NCI-H2107 (cell line): Measurements from ENCODE around the gene IGFBP1.
"Not testable (repeated sequence)": the region's sequence is repeated elsewhere in the genome, so short reads cannot be mapped to it uniquely, and the experiment has no call there.

ENCODE experiments used
- DNase-seq: peaks from one replicate; lab custom pipeline; 2025; lab: John Stamatoyannopoulos, UW

IGFBP1 gene

DNA sequence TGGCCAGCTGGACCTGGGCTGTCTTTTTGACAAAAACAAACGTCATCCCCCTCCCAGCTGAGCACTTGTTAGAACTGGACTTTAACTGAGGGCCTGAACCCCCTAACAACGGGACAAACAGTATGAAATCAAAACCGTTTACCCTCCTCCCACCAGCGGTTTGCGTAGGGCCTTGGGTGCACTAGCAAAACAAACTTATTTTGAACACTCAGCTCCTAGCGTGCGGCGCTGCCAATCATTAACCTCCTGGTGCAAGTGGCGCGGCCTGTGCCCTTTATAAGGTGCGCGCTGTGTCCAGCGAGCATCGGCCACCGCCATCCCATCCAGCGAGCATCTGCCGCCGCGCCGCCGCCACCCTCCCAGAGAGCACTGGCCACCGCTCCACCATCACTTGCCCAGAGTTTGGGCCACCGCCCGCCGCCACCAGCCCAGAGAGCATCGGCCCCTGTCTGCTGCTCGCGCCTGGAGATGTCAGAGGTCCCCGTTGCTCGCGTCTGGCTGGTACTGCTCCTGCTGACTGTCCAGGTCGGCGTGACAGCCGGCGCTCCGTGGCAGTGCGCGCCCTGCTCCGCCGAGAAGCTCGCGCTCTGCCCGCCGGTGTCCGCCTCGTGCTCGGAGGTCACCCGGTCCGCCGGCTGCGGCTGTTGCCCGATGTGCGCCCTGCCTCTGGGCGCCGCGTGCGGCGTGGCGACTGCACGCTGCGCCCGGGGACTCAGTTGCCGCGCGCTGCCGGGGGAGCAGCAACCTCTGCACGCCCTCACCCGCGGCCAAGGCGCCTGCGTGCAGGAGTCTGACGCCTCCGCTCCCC, at the start of gene IGFBP1:
Gene IGFBP1, plus strand, starts transcription at position 304 of the 808 bp plus-strand sequence. Its CDS starts 165 bp downstream, at position 469.
- DNase-seq, result no peak

DNA sequence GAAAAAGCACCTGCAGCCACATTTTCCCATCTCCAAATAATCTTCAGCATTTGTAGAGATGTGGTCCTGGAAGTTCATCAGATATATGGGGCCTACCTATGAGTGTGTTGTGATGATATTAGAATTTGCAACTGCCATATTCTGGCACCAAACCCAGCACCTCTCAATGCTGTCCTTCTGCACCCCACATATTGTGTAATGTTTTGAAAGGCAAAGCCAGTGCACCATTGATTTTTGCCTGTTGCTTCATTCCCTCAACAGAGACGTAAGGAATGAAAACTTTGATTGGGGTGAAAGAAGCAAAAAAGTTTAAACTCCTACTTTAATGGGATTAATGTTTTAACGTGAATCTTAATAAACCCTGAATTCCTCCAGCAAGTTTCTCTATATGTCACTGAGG, 49.4 kb upstream of the IGFBP1 start:
- not testable (repeated sequence) for DNase-seq

DNA sequence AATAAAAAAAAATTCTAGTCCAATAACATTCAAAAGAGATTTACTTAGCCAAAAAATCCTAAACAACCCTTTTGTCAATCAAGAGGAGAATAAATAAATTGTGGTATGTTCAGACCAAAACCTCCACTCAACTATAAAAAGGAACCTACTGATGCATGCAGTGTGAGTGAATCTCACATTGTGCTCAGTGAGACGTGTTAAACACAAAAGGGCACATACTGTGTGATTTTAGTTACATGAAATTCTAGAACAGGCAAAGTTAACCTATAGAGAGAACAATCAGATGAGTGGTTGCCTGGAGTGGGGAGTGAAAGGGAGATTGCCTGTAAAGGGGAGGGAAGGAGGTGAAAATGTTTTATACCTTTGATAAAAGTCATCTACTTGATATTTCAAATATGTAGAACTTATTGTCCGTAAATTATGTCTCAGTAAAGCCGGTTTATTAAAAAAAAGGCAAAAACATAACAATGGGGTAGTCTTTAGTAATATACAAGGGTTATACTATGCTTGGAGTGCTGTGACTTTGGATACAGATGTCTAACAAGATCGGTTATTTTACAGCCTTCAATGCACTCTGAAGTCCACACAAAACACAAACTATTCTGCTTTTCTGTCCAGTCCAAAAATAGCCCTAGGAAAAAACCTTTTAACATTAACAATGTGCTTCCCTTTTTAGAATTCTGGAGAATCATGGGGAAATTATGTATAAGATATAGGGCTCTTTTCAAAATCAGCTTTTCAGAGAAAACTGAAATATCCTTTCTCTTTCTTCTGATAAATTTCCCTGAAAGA, 46.2 kb upstream of the IGFBP1 start:
- peak; percentile 53 for DNase-seq

DNA sequence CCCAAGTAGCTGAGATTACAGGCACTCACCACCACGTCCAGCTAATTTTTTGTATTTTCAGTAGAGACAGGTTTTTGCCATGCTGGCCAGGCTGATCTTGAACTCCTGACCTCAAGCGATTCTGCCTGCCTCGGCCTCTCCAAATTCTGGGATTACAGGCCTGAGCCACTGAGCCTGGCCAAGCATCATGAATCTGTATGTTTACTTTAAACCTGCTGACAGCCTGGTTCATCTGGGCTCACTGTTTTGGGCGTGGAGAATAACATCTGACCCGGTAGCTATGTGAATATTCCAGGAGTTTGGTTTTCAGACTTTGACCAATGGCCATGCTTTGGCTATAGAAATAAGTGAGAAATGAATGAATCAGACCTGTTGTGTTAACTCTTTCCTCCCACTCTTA, 41.8 kb upstream of the IGFBP1 start:
- not testable (repeated sequence) for DNase-seq

DNA sequence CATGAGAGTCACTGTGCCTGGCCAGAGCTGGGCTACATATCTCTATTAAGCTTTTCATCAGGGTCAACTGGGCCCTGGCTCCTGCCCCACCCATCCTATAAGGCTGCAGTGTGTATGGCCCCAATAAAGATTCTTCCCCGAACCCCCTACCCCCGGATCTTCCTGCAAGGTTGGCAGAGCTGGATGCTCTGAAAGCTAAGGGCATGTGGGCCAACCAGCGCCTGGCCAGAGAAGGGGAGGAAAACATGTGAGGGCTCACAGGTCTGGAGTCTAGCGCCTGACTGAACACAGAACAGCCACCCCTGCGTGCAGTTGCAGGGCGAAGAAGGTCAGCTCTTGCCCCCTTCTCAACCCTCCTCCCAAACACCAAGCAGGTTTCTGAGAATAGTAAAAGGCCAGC, 39.6 kb upstream of the IGFBP1 start:
- DNase-seq, result not testable (repeated sequence)

DNA sequence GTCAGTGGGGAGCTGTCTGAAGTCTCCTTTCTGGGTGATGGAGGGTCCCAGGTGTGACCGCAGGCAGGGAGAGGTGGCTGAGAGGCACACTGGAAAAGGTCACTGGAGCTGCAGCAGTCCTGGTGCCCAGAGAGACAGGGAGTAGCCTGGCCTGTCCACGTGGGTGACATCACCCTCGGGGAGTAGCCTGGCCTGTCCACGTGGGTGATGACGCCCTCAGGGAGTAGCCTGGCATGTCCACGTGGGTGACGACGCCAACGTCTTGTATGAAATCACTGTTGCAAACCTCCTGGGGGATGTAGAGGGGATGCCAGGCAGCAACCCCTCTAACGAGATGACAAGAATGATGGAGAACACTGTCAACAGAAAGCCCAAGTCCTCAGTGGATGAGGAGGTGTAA, 35.3 kb upstream of the IGFBP1 start:
- not testable (repeated sequence) for DNase-seq

DNA sequence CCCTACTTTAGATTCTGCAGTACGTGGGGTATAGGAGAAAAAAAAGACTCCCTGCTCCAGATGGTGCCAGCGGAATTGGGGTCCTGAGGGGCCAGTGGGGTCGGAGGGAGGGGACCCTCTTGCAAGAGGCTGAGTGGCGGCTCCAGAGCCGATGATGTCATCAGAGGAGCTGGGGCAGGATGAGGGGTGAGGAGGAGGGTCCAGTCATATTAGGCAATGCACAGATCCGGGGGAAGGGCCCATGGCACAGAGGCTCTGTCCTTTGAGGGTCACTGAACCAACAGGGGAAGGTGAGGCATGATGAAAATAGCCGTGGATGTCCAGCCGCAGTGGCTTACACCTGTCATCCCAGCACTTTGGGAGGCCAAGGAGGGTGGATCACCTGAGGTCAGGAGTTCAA, 34.8 kb upstream of the IGFBP1 start:
- DNase-seq, result not testable (repeated sequence)

DNA sequence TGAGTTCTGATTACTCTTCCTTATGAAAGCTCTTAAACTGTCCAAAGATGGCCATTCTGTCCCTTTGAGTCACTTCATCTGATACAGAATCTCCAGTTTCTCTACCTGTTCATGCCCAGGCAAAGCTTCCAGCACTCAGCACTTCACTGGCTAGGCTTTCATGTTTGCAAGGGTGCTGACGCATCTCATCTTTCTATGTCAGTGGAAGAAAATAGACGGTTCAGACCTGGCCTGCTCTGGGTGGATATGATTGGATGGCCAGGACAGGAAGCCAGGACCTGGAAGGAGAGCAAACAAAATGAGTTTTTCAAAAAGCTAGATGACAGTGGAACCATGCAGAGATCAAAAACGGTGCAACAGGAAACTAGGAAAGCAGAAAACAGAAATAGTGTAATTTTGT, 32.6 kb upstream of the IGFBP1 start:
- not testable (repeated sequence) for DNase-seq

DNA sequence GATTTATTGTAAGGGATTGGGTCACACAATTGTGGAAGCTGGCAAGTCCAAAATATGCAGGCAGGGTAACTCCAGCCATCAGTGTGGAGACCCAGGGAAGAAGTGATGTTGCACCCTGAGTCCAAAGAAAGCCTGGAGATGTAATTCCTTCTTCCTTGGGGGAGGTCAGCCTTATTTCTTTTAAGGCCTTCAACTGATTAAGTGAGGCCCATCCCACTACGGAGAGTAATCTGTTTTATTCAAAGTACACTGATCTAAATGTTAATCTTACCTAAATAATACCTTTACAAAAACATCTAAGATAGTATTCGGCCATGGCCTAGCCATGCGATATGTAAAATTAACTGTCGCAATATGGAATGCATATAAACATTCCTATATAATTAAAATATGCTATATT, 31.4 kb upstream of the IGFBP1 start:
- DNase-seq, result not testable (repeated sequence)

DNA sequence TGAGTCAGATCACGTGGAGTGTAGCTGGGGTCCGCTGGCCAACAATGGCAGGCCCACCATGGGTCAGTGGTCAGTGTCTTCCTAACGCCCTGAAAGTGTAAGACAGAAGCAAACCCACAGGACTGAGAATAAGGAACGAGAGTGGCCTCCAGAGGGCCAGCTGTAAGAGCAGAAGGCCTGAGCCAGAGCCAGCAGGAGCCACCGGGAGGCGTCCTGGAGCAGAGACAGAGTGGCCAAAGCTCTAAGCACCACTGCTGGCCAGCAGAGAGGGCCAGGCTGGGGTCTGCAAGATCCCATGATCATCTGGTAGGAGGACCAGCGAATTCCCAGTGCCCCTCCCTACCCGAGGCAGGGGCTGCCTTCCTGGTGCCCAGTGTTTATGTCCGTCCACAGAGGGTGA, 24.6 kb upstream of the IGFBP1 start:
- no peak for DNase-seq

DNA sequence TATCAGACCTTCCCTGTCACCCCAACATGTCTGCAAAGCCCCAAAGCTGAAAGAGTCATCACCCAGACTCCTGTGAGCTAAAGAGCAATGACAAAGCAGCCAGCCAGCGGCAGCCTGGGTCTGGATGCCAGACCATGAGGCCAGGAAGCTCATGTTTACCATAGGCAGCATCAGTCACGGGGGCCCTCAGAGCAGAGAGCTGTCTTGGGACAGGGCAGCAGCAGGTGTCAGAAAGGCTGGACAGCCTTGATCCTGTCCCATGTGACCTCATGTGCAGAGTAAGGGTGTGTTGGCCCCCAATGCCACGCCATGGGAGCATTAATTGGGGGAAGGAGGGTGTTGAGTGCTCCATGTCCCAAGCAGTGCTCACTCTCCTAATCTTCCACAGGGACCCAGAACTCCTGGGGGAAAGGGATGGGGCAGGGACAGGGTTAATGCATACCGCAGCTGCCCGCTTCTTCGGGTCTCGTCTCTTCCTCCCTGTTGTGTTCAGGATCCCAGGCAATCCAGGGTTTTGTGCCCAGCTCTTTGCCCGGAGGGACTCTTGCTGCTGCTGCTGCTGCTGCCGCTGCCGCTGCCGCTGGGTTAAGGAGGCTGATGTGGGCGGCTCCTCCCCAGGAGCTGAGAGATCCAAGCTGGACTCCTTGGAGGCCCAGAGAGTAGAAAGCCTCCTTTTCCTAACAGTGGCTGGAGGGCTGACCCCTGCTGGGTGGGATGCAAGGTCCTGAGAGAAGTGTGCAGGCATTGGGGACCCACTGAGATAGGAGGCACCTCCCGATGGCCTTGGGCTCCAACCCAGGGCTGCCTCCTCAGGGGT, 22.5 kb upstream of the IGFBP1 start:
- no peak for DNase-seq

DNA sequence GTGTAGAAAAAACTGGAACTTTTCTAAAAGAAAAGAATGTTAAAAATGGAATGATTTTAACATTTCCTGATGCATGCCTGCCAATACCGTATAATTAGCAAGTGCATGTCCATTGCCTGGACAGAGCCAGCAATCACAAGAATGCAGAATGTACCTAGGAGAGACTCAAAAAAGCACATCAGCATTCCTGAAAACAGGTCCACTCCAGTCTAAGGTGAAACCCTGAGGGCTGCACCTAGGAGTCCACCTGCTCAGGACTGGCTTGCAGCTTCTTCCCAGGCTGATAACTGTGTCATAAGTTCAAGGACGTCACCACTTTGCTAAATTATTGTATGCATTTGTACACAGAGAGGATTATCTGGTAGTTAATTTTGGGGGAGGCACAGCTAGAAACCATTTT, 20.8 kb upstream of the IGFBP1 start:
- no peak for DNase-seq

DNA sequence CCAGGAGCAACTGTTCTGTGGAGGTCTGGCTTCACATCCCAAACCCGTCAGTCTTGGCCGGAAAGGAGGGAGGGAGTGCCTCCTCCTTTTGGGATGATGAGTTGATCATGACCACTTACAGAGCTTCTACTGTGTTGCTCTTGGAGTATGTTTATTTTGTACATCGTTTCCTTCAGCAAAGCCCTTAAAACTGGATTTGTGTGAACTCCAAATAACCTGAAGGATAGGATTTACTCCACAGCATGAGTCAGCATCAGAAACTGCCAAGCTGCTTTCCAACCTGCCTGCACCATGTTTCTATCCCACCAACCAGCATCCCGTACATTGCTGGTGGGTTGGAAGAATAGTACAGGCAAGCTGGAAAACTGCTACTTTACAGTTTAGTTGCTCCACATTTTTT, 18.9 kb upstream of the IGFBP1 start:
- no peak for DNase-seq

DNA sequence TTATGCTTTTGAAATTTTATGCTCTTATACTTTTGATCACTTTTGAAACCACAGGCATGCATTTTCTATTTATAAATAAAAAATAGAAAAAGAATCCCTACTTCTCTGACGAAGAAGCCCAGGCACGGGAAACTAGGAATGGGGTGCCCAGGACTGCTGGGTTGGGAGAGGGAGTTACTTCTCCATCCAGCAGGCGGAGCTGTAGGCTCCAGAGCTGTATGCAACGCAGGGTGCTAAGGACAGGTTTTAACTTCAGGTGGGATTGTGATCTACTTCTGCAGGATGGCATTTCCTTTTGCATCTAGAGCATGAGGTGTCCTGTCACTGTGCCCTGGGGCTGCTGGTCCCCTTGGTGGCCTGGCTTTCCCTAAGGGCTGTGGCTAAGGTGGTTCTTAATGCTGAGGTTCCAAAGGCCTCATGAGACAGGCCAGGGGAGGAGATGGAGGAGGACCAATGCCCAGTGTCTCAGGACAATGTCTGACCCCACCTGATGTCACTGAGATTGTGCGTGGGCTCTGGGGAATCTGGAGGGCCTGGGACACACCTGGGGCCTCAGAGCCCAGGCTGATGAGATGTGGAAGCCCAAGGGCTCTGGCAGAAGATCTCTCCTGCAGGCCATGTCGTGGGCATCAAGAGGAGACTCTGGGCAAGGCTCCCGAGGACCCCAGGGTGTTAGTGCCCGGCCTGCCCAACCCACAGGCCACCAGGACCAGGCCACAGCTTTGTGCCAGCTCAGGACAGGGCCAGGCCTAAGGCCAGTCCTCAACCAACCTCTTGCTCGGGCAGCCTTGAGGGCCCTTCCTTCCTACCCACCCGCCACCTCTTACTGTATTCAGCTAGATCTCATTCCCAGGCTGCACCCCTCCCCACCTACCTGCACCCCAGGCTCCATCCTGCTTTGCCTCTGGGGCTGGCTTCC, 15.9 kb upstream of the IGFBP1 start:
- no peak for DNase-seq

DNA sequence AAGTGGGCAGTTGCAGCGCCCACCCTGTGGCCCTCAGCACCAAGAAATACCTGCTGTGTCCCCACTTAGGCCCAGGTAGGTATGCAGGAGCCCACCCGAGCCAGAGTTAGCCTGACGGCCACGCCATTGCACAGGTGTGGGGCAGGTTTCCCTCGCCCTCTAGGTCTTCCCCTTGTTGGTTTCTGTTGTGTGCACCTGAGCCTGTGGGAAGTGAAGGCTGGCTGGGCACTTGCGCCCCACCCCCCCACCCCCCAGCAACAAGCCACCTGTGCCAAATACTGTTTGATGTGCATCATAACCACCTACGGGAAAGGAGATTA, 15.3 kb upstream of the IGFBP1 start, which contains the start of gene CCDC201:
Gene CCDC201, minus strand, starts transcription at position 48 of the 320 bp plus-strand sequence. CDS start 75 bp downstream, outside the sequence.
- no peak for DNase-seq

DNA sequence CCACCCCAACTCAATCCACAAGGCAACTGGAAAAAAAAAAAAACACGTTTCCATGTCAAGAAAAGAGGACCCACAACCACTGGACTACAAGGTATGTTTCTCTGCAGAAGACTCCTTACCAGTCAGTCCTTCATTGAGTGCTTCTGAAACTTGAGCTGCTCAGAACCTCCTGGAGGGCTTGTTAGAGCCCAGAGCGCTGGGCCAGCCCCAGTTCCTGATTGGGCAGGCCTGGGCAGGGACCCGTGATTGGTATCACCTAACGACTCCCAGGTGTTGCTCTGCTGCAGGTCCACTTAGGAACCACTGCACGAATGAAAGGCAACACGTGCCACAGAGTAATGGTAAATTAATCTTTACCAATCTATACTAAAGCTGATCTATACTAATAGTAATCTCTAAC, 14.9 kb upstream of the IGFBP1 start:
- no peak for DNase-seq

DNA sequence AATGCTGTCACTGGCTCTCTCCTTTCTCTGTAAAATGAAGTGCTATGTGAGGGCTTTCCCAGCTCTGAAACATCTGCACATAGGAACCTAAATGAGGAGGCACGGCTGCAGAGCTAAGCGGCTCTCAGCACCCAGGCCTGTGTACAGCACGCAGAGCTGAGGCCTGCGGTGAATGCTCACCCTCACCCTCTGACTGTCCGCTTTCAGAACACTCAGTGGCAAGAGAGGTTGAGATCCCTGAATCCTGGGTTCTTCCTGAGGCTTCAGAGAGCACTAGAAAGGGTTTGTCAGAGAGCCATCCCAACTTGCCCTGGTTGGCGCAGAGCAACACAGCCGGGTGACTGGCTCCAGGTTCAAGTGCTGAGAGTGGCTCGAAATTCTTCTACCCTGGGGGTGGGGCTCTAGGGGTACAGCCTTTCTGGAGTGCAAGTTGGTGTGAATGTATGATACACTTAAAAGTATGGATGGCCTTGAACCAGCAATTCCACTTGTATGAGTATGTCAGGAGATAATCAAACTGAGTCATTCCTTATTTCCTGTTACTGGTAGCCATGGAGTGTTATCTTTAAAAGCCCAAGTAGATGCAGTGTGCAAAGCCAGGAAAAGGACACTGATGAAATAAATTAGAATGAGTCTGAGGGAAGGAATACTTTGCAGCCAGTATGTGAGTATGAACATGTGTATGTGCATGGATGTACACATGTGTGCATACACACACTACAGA, 13.7 kb upstream of the IGFBP1 start:
- no peak for DNase-seq

DNA sequence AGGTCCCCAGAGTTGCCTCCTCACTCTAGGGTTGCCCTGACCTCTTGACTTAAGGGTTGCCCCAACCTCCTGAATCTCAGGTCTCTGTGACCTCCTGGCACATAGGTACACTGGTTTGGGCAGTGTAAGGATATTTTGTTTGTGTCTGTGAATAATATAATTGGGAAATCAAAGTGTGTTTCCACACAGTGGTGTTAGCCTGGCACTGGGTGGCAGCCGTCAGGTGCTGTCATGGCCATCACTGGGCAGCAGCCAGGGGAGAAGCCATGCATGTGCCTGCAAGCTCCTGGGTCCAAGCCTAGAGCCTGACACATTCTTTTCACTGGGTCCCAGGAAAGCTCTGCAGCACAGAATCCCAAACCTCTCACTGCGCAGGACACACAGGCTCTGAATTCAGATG, 11.8 kb upstream of the IGFBP1 start:
- DNase-seq, result no peak

DNA sequence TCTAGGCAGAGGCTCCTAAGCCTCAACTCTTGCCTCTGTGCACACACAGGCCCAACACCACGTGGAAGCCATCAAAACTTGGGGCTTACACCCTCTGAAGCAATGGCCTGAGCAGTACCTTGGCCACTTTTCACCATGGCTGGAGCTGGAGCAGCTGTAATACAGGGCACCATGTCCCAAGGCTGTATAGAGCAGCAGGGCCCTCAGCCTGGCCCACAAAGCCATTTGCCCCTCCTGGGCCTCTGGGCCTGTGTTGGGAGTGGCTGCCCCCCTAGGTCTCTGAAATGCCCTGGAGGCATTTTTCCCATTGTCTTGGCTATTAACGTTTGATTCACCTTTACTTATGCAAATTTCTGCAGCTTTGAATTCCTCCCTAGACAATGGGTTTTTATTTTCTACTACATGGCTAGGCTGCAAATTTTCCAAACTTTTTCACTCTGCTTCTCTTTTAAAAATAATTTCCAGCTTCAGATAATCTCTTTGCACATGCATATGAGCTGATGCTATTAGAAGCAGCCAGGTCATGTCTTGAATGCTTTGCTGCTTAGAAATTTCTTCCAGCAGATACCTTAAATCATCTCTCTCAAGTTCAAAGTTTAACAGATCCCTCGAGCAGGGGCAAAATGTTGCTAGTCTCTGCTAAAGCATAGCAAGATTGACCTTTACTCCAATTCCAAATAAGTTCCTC, 9.7 kb upstream of the IGFBP1 start:
- DNase-seq, result no peak

DNA sequence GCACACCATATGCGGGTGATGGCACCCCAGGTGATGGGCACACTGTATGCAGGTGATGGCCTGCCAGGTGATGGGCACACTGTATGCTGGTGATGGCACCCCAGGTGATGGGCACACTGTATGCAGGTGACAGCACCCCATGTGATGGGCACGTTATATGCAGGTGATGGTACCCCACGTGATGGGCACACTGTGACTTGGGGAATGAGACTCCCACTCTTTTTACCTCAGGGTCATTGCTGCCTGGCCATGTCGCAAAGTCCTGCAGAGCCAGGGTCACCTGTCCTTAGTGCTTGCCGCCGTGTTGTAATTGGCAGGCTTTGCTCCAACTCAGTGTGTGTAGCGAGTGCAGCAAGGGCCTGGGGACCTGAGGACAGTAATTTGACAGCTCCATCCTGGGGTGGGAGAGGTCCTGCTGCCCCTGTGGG, 7.8 kb upstream of the IGFBP1 start:
- DNase-seq, result no peak
